Lung (tissue), 12 donors: ENCODE data around the gene POLA1. TPM values are rescaled to one million over a fixed set of nuclear protein-coding genes. Genes with fewer than 3 reads are reported as not detected.
A peak's percentile ranks its signal among the peaks of the same experiment; 100 is the strongest.

Experiments
- ATAC-seq: fragments of 200-7000 bp; cut with Tn5 transposase; one replicate; pipeline ENCODE4 v1.9.1; 2020; ENCODE audit warnings: moderate number of reproducible peaks; ENCODE audit not compliant: insufficient read depth, low FRiP score
- DNase-seq, 3 donors: peaks; one replicate each; pipeline ENCODE4 v3.0.0-alpha.2; 2013 to 2017
- H3K27ac ChIP-seq, 2 donors: one replicate each; pipeline ENCODE4 v1.5.1; 2013; ENCODE audit warnings: mild to moderate bottlenecking in 2 of 2, moderate library complexity in 2 of 2, control low read depth in 1 of 2, inconsistent platforms in 1 of 2, low read depth in 1 of 2, low read length in 1 of 2
- H3K27me3 ChIP-seq, 3 donors: one replicate each; pipeline ENCODE4 v1.5.1; 2013; ENCODE audit warnings: low read length in 2 of 3; ENCODE audit not compliant: control insufficient read depth in 3 of 3, insufficient read depth in 3 of 3
- H3K36me3 ChIP-seq, 4 donors: one replicate each; pipeline ENCODE4 v1.5.1; 2013; ENCODE audit warnings: low read length in 4 of 4, mild to moderate bottlenecking in 1 of 4, moderate library complexity in 1 of 4; ENCODE audit not compliant: control insufficient read depth in 4 of 4, insufficient read depth in 4 of 4
- H3K4me1 ChIP-seq, 5 donors: one replicate each; pipeline ENCODE4 v1.5.1; 2013; ENCODE audit warnings: low read length in 5 of 5, mild to moderate bottlenecking in 2 of 5, moderate library complexity in 1 of 5; ENCODE audit not compliant: control insufficient read depth in 5 of 5, insufficient read depth in 5 of 5
- H3K4me3 ChIP-seq: one replicate; pipeline ENCODE4 v1.5.1; 2013; ENCODE audit warnings: mild to moderate bottlenecking, control low read depth, moderate library complexity
- H3K9ac ChIP-seq, 2 donors: one replicate each; pipeline ENCODE4 v1.5.1; 2013; ENCODE audit warnings: low read length in 2 of 2, control low read depth in 1 of 2; ENCODE audit not compliant: insufficient read depth in 1 of 2
- H3K9me3 ChIP-seq, 4 donors: one replicate each; pipeline ENCODE4 v1.5.1; 2013; ENCODE audit warnings: low read length in 3 of 4, mild to moderate bottlenecking in 1 of 4, moderate library complexity in 1 of 4; ENCODE audit not compliant: control insufficient read depth in 4 of 4, insufficient read depth in 3 of 4
- WGBS, 2 donors: extraction: QIAGEN DNeasy Blood & Tissue Kit; methylation state at CpG; one replicate each; pipeline ENCODE4 v1.1.7; 2013; 5-methylcytosine and 5-hydroxymethylcytosine counted together
- polyA plus RNA-seq, 2 donors: library from polyadenylated mRNA; stranded (reverse); fragments of 200-250 nt; gene quantifications; one replicate each; pipeline ENCODE4 v1.2.1, GENCODE V29; 2013
- total RNA-seq, 2 donors: library from RNA; depleted of rRNA in 1 of 2; stranded (reverse); fragments of >200 nt in 1 of 2; gene quantifications; one replicate each; pipeline ENCODE4 v1.2.1, GENCODE V29; 2014 to 2021
- TF ChIP-seq, protein P1 (sequence below): IDR thresholded peaks from 2 replicates; pipeline ENCODE4 v1.5.1; 2012; ENCODE audit warnings: mild to moderate bottlenecking; ENCODE audit errors: control extremely low read depth, extremely low read depth
- donor health status: control.
- donor health status: control.
- donor health status: Bipolar disorder and iron deficiency.
- donor health status: healthy.
- donor health status: DM: yes; HTN: yes; CAD: no.

The POLA1 gene
- total and polyA plus RNA-seq, 4 donors = 2.4 to 18.7 (median 6.1) TPM

DNA sequence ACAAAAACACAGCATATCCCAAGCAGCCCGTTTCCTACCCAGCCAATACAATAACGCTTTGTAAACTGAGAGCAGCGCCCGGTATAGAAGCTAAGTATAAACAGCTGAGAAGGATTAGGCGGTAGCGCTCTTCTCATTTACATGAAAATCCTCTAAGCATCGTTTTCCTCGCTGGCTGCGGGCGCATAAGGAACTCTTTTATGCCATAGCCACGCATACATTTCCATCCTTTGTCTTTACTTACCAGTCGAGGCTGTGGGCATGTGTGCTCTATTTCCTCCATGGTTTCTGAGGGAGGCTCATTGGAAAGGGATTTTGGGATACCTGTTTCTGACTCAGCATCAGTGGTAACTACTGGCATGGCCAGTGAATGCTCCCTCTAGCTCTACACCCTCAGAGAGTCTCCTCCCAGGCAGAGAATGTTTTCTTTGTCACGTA is 47.0 kb upstream of the POLA1 start:
- H3K27me3 ChIP-seq = peaks cover 0 to 29% (median 16%) of the 10 kb centered on the region in 3 donors
- H3K4me3 ChIP-seq = no peak overlapping the region
- no peaks in the 10 kb centered on the region for H3K9me3 ChIP-seq
- peak overlapping the region; percentile 53 to 57 for H3K9ac ChIP-seq
- H3K36me3 ChIP-seq = no peaks in the 10 kb centered on the region
- DNase-seq = peak; percentile 22 to 69 (median 55)
- peaks cover 0 to 2% (median 0%) of the 10 kb centered on the region in 5 donors for H3K4me1 ChIP-seq
- TF ChIP-seq, protein P1, sequence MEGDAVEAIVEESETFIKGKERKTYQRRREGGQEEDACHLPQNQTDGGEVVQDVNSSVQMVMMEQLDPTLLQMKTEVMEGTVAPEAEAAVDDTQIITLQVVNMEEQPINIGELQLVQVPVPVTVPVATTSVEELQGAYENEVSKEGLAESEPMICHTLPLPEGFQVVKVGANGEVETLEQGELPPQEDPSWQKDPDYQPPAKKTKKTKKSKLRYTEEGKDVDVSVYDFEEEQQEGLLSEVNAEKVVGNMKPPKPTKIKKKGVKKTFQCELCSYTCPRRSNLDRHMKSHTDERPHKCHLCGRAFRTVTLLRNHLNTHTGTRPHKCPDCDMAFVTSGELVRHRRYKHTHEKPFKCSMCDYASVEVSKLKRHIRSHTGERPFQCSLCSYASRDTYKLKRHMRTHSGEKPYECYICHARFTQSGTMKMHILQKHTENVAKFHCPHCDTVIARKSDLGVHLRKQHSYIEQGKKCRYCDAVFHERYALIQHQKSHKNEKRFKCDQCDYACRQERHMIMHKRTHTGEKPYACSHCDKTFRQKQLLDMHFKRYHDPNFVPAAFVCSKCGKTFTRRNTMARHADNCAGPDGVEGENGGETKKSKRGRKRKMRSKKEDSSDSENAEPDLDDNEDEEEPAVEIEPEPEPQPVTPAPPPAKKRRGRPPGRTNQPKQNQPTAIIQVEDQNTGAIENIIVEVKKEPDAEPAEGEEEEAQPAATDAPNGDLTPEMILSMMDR = no peak
- 1 to 15% methylated on average over 13 of the region's 13 CpGs for WGBS, 2 donors
- peak overlapping the region in 1 of 2 donors; percentile 20 for H3K27ac ChIP-seq
- peak; percentile 31 for ATAC-seq

- ATAC-seq = peak; percentile 86
- H3K9me3 ChIP-seq = no peaks in the 10 kb centered on the region
- no peaks in the 10 kb centered on the region for H3K36me3 ChIP-seq
- TF ChIP-seq, protein P1 = no peak
- WGBS, 2 donors = 4 to 25% methylated on average over 23 to 24 of the region's 24 CpGs
- H3K4me3 ChIP-seq = no peak within 1 kb of the TSS
- H3K27me3 ChIP-seq = peaks cover 0 to 29% (median 15%) of the 10 kb centered on the region in 3 donors
- H3K27ac ChIP-seq = peak within 1 kb of the TSS in 1 of 2 donors; percentile 20
- H3K4me1 ChIP-seq = peaks cover 0 to 2% (median 0%) of the 10 kb centered on the region in 5 donors
- H3K9ac ChIP-seq = peak within 1 kb of the TSS; percentile 53 to 57
- DNase-seq = peak; percentile 89 to 93 (median 91)
Measured at GRCh38 chrX:24647257-24648058, 46.3 kb upstream of the POLA1 start, which contains the start of gene PCYT1B. Gene PCYT1B, minus strand, starts transcription at chrX:24647347. Its CDS starts 242 bp downstream, at chrX:24647105.

GRCh38 chrX:24648495-24648894 is 45.2 kb upstream of the POLA1 start:
- 72 to 89% methylated on average over 6 of the region's 6 CpGs for WGBS, 2 donors
- H3K27me3 ChIP-seq = peaks cover 0 to 29% (median 9%) of the 10 kb centered on the region in 3 donors

More at GRCh38 chrX:24648495-24648894, 45.2 kb upstream of the POLA1 start:
- Histone ChIP-seq H3K9ac (no peak overlapping the region), H3K27ac (no peak overlapping the region), H3K36me3 (no peaks in the 10 kb centered on the region), H3K4me1 (peaks cover 0 to 2% (median 0%) of the 10 kb centered on the region in 5 donors), H3K4me3 (no peak overlapping the region), H3K9me3 (no peaks in the 10 kb centered on the region)
- TF ChIP-seq, protein P1 = no peak
- ATAC-seq (no peak), DNase-seq (no peak)
